Measurements from ENCODE around the gene SOCS1.

Gene SOCS1

GRCh38 chr16:11257131-11257938 is 1.3 kb upstream of the SOCS1 start:
- peak; percentile 81 for FAIRE-seq
- TF ChIP-seq TAF1 (IDR thresholded peaks at IDR 0.05; ENCODE audit: borderline replicate concordance, low read depth, low read length): no peak
- no peak for TF ChIP-seq POLR2A (IDR thresholded peaks at IDR 0.05; ENCODE audit: low read depth, low read length)
- no peak for TF ChIP-seq POLR2AphosphoS5 (IDR thresholded peaks at IDR 0.05; ENCODE audit: low read depth, low read length)
- DNase-seq (ENCODE audit: insufficient read length): no peak

- no peak for TF ChIP-seq TAF1 (IDR thresholded peaks at IDR 0.05; ENCODE audit: borderline replicate concordance, low read depth, low read length)
- no peak for TF ChIP-seq POLR2AphosphoS5 (IDR thresholded peaks at IDR 0.05; ENCODE audit: low read depth, low read length)
- TF ChIP-seq POLR2A (IDR thresholded peaks at IDR 0.05; ENCODE audit: low read depth, low read length): no peak
- DNase-seq (ENCODE audit: insufficient read length) (no peak), FAIRE-seq (no peak)
Measured at GRCh38 chr16:11256661-11257130, 692 bp upstream of the SOCS1 start.

GRCh38 chr16:11254913-11255736 is 879 bp downstream of the SOCS1 start:
- TF ChIP-seq TAF1 (IDR thresholded peaks at IDR 0.05; ENCODE audit: borderline replicate concordance, low read depth, low read length): no peak
- TF ChIP-seq POLR2A (IDR thresholded peaks at IDR 0.05; ENCODE audit: low read depth, low read length): no peak; the same call in 1 of the 2 replicates
- no peak; the same call in none of the 2 replicates for TF ChIP-seq POLR2AphosphoS5 (IDR thresholded peaks at IDR 0.05; ENCODE audit: low read depth, low read length)
- no peak for DNase-seq (ENCODE audit: insufficient read length)
- FAIRE-seq: peak; percentile 85

GRCh38 chr16:11253995-11254912 is 1.8 kb downstream of the SOCS1 start:
- FAIRE-seq (no peak), DNase-seq (ENCODE audit: insufficient read length) (no peak)
- TF ChIP-seq POLR2AphosphoS5 (IDR thresholded peaks at IDR 0.05; ENCODE audit: low read depth, low read length) (no peak; the same call in 1 of the 2 replicates), POLR2A (IDR thresholded peaks at IDR 0.05; ENCODE audit: low read depth, low read length) (peak; percentile 44; the same call in 1 of the 2 replicates), TAF1 (IDR thresholded peaks at IDR 0.05; ENCODE audit: borderline replicate concordance, low read depth, low read length) (no peak)

GRCh38 chr16:11253009-11253994 is 2.7 kb downstream of the SOCS1 start:
- TF ChIP-seq TAF1 (IDR thresholded peaks at IDR 0.05; ENCODE audit: borderline replicate concordance, low read depth, low read length): no peak
- TF ChIP-seq POLR2AphosphoS5 (IDR thresholded peaks at IDR 0.05; ENCODE audit: low read depth, low read length): peak; percentile 72; the same call in 1 of the 2 replicates
- peak; percentile 55 for TF ChIP-seq POLR2A (IDR thresholded peaks at IDR 0.05; ENCODE audit: low read depth, low read length)
- FAIRE-seq (peak; percentile 36), DNase-seq (ENCODE audit: insufficient read length) (no peak)

GRCh38 chr16:11252482-11252931 is 3.5 kb downstream of the SOCS1 start:
- DNase-seq (ENCODE audit: insufficient read length) (no peak), FAIRE-seq (no peak)
- no peak; the same call in 1 of the 2 replicates for TF ChIP-seq POLR2AphosphoS5 (IDR thresholded peaks at IDR 0.05; ENCODE audit: low read depth, low read length)
- peak; percentile 1; the same call in 1 of the 2 replicates for TF ChIP-seq POLR2A (IDR thresholded peaks at IDR 0.05; ENCODE audit: low read depth, low read length)
- TF ChIP-seq TAF1 (IDR thresholded peaks at IDR 0.05; ENCODE audit: borderline replicate concordance, low read depth, low read length): no peak

- DNase-seq (ENCODE audit: insufficient read length) (no peak), FAIRE-seq (no peak)
- TF ChIP-seq POLR2AphosphoS5 (IDR thresholded peaks at IDR 0.05; ENCODE audit: low read depth, low read length): peak; percentile 83; the same call in 1 of the 2 replicates
- TF ChIP-seq POLR2A (IDR thresholded peaks at IDR 0.05; ENCODE audit: low read depth, low read length): peak; percentile 66
- TF ChIP-seq TAF1 (IDR thresholded peaks at IDR 0.05; ENCODE audit: borderline replicate concordance, low read depth, low read length): no peak
Measured at GRCh38 chr16:11251525-11252481, 4.2 kb downstream of the SOCS1 start.

- no peak for TF ChIP-seq TAF1 (IDR thresholded peaks at IDR 0.05; ENCODE audit: borderline replicate concordance, low read depth, low read length)
- TF ChIP-seq POLR2AphosphoS5 (IDR thresholded peaks at IDR 0.05; ENCODE audit: low read depth, low read length): 0 out of 2 replicates have a peak, but pooled peaks have one; percentile 13
- DNase-seq (ENCODE audit: insufficient read length) (no peak), FAIRE-seq (no peak)
Measured at GRCh38 chr16:11250786-11251524, 5.0 kb downstream of the SOCS1 start.

Data from GM12892 (cell line).